ENCODE results near the gene GBE1. TPM values are rescaled to one million over a fixed set of nuclear protein-coding genes. Genes with fewer than 3 reads are reported as not detected.

Gene GBE1
- total and polyA plus RNA-seq, 2 experiments from 2014 or later, result 27.2 to 71.2 TPM

- no peak overlapping the region for H3K4me3 ChIP-seq
These were observed 94.8 kb downstream of the GBE1 start for GRCh38 chr3:81666502-81667121.

GRCh38 chr3:81663114-81663513, 98.3 kb downstream of the GBE1 start:
- TF ChIP-seq CTCF (IDR thresholded peaks at IDR 0.05; ENCODE audit: low read depth, low read length), result no peak
- H3K4me1 ChIP-seq (ENCODE audit: low read depth), result no peaks in the 10 kb centered on the region

More at GRCh38 chr3:81666502-81667121, 94.8 kb downstream of the GBE1 start:
- no peaks in the 10 kb centered on the region for H3K27me3 ChIP-seq
- TF ChIP-seq CTCF (IDR thresholded peaks at IDR 0.05; ENCODE audit: low read depth, low read length), result peak; percentile 78
- no peak overlapping the region for H3K27ac ChIP-seq
- DNase-seq (ENCODE audit: low read depth in 1 of 2, low spot score in 1 of 2), result peak; percentile 21 to 49
- H3K36me3 ChIP-seq, result no peaks in the 10 kb centered on the region
- H3K9me3 ChIP-seq (ENCODE audit: low read depth), result no peaks in the 10 kb centered on the region
- H3K4me1 ChIP-seq (ENCODE audit: low read depth), result peaks cover 6% of the 10 kb centered on the region

GRCh38 chr3:81660036-81660435, 101.4 kb downstream of the GBE1 start:
- Histone ChIP-seq H3K4me3 (no peak overlapping the region), H3K27me3 (no peaks in the 10 kb centered on the region), H3K36me3 (no peaks in the 10 kb centered on the region), H3K27ac (no peak overlapping the region), H3K9me3 (ENCODE audit: low read depth) (no peaks in the 10 kb centered on the region), H3K4me1 (ENCODE audit: low read depth) (peaks cover 2% of the 10 kb centered on the region)
- DNase-seq (ENCODE audit: low read depth in 1 of 2, low spot score in 1 of 2), result no peak
- no peak for TF ChIP-seq CTCF (IDR thresholded peaks at IDR 0.05; ENCODE audit: low read depth, low read length)

More at GRCh38 chr3:81663114-81663513, 98.3 kb downstream of the GBE1 start:
- Histone ChIP-seq H3K36me3 (no peaks in the 10 kb centered on the region), H3K9me3 (ENCODE audit: low read depth) (no peaks in the 10 kb centered on the region), H3K4me3 (no peak overlapping the region), H3K27me3 (no peaks in the 10 kb centered on the region), H3K27ac (no peak overlapping the region)
- DNase-seq (ENCODE audit: low read depth in 1 of 2, low spot score in 1 of 2), result no peak

- no peak for DNase-seq (ENCODE audit: low read depth in 1 of 2, low spot score in 1 of 2)
- Histone ChIP-seq H3K4me1 (ENCODE audit: low read depth) (peaks cover 6% of the 10 kb centered on the region), H3K27ac (no peak overlapping the region), H3K4me3 (no peak overlapping the region), H3K27me3 (no peaks in the 10 kb centered on the region), H3K36me3 (no peaks in the 10 kb centered on the region), H3K9me3 (ENCODE audit: low read depth) (no peaks in the 10 kb centered on the region)
- TF ChIP-seq CTCF (IDR thresholded peaks at IDR 0.05; ENCODE audit: low read depth, low read length), result no peak
These were observed 103.0 kb downstream of the GBE1 start for GRCh38 chr3:81658322-81658997.

- H3K4me1 ChIP-seq (ENCODE audit: low read depth), result peaks cover 10% of the 10 kb centered on the region
- H3K36me3 ChIP-seq, result no peaks in the 10 kb centered on the region
- TF ChIP-seq CTCF (IDR thresholded peaks at IDR 0.05; ENCODE audit: low read depth, low read length), result no peak
- DNase-seq (ENCODE audit: low read depth in 1 of 2, low spot score in 1 of 2), result no peak
- no peak overlapping the region for H3K4me3 ChIP-seq
- H3K27me3 ChIP-seq, result no peaks in the 10 kb centered on the region
- no peaks in the 10 kb centered on the region for H3K9me3 ChIP-seq (ENCODE audit: low read depth)
- no peak overlapping the region for H3K27ac ChIP-seq
These were observed 110.3 kb downstream of the GBE1 start for GRCh38 chr3:81651139-81651538.

Measured in cardiac muscle cell (in vitro differentiated cells and primary cell).